HepG2 (cell line): Measurements from ENCODE around the gene PRSS22. TPM values are rescaled to one million over a fixed set of nuclear protein-coding genes. Genes with fewer than 3 reads are reported as not detected.

Source experiments
- ARID2 ChIP-seq: sonication (generic); formaldehyde crosslinking; IDR thresholded peaks from 2 replicates; pipeline ENCODE4 v1.8.1; 2022; ENCODE audit warnings: mild to moderate bottlenecking, missing genetic modification reagents, borderline replicate concordance
- HNF4A ChIP-seq: sonication (generic); formaldehyde crosslinking; IDR thresholded peaks from 2 replicates; pipeline ENCODE4 v1.4.0; 2020; ENCODE audit warnings: missing genetic modification reagents
- SCMH1 ChIP-seq: sonication (generic); formaldehyde crosslinking; IDR thresholded peaks from 2 replicates; pipeline ENCODE4 v1.9.0; 2021; ENCODE audit warnings: missing genetic modification reagents, mild to moderate bottlenecking, borderline replicate concordance
- ZNF607 ChIP-seq: sonication (generic); formaldehyde crosslinking; IDR thresholded peaks from 2 replicates; pipeline ENCODE4 v1.5.1; 2020; ENCODE audit warnings: missing genetic modification reagents, mild to moderate bottlenecking, borderline replicate concordance
- ZSCAN21 ChIP-seq: sonication (generic); formaldehyde crosslinking; IDR thresholded peaks from 2 replicates; pipeline ENCODE4 v1.8.0; 2022; ENCODE audit warnings: mild to moderate bottlenecking, missing genetic modification reagents, moderate library complexity, borderline replicate concordance
- polyA plus RNA-seq, 8 experiments: library from polyadenylated mRNA; depleted of rRNA in 3 of 8; stranded (reverse) in 7 of 8; unstranded in 1 of 8; fragments of >200 nt; fragmentation: Illumina TruSeq in 4 of 8; extraction: Trizol in 4 of 8; gene quantifications; 2 replicates each; pipeline versions ENCODE4 v1.2.1 to v1.2.3, GENCODE V29; 2011 to 2016; ENCODE audit warnings: low read depth in 4 of 8, missing spikeins in 1 of 8, mixed read lengths in 1 of 8; ENCODE audit not compliant: insufficient read depth in 1 of 8
- total RNA-seq, 5 experiments: library from RNA; depleted of rRNA; stranded (reverse); fragments of >200 nt; fragmentation: Illumina TruSeq; extraction: Trizol; gene quantifications; 2 replicates each; pipeline ENCODE4 v1.2.3, GENCODE V29; 2016; ENCODE audit warnings: low read depth in 1 of 5
- TF ChIP-seq, protein P1 (sequence below): sonication (generic); formaldehyde crosslinking; conservative IDR thresholded peaks from 2 replicates; pipeline ENCODE4 v1.4.0; 2020; ENCODE audit warnings: mild to moderate bottlenecking, missing genetic modification reagents, moderate library complexity
- TF ChIP-seq, protein P2 (sequence below): sonication (generic); formaldehyde crosslinking; IDR thresholded peaks from 2 replicates; pipeline ENCODE4 v1.5.1; 2020; ENCODE audit warnings: missing genetic modification reagents, mild to moderate bottlenecking, borderline replicate concordance
- TF ChIP-seq, protein P3 (sequence below): sonication (generic); formaldehyde crosslinking; IDR thresholded peaks from 2 replicates; pipeline ENCODE4 v1.4.0; 2020; ENCODE audit warnings: missing genetic modification reagents

PRSS22 gene
- total and polyA plus RNA-seq, 2 of the 13 experiments (the other 11 are each of a cell fraction or from before 2014, with no cell fraction given), result 0.24 to 0.32 TPM

DNA sequence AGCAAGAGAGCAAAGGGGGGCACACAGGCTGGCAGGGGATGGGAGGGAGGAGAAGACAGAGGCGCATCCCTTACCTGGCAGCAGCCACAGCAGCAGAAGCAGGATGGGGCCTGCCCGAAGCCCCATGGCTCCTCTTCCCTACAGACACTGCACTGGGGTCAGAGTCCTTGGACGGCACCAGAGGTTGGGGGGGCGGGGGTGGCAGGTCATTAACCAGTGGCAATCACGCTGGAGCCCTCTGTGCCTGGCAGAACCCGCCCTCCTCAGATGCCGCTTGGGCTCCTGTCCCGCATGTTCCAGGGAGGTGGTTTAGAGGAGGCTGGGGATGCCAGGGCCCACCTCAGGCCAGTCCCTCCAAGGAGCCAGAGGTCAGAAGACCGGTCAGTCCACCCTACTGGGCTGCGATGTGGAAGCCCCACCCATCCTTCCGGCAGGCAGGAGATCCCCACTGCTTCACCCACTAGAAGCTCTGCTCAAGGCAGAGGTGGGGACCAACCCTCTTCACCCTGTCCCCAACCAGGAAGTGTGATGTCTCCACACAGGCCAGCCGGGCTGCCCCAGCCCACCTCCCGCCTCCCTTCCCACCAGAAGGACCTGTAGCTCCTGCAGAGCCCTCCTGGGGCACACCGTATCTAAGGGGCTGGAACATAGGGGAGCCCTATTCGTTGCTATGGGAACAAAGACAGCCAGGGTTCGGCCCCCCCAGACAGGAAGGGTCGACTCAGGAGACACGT, 16.2 kb downstream of the PRSS22 start (continued):
- TF ChIP-seq, protein P1, sequence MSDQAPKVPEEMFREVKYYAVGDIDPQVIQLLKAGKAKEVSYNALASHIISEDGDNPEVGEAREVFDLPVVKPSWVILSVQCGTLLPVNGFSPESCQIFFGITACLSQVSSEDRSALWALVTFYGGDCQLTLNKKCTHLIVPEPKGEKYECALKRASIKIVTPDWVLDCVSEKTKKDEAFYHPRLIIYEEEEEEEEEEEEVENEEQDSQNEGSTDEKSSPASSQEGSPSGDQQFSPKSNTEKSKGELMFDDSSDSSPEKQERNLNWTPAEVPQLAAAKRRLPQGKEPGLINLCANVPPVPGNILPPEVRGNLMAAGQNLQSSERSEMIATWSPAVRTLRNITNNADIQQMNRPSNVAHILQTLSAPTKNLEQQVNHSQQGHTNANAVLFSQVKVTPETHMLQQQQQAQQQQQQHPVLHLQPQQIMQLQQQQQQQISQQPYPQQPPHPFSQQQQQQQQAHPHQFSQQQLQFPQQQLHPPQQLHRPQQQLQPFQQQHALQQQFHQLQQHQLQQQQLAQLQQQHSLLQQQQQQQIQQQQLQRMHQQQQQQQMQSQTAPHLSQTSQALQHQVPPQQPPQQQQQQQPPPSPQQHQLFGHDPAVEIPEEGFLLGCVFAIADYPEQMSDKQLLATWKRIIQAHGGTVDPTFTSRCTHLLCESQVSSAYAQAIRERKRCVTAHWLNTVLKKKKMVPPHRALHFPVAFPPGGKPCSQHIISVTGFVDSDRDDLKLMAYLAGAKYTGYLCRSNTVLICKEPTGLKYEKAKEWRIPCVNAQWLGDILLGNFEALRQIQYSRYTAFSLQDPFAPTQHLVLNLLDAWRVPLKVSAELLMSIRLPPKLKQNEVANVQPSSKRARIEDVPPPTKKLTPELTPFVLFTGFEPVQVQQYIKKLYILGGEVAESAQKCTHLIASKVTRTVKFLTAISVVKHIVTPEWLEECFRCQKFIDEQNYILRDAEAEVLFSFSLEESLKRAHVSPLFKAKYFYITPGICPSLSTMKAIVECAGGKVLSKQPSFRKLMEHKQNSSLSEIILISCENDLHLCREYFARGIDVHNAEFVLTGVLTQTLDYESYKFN, result no peak
- TF ChIP-seq ZSCAN21 (no peak), ZNF607 (CRISPR knock-in tag) (no peak), HNF4A (CRISPR knock-in tag) (0 out of 2 replicates have a peak, but pooled peaks have one; percentile 16), SCMH1 (no peak), ARID2 (CRISPR knock-in tag) (no peak)
- TF ChIP-seq, protein P2, sequence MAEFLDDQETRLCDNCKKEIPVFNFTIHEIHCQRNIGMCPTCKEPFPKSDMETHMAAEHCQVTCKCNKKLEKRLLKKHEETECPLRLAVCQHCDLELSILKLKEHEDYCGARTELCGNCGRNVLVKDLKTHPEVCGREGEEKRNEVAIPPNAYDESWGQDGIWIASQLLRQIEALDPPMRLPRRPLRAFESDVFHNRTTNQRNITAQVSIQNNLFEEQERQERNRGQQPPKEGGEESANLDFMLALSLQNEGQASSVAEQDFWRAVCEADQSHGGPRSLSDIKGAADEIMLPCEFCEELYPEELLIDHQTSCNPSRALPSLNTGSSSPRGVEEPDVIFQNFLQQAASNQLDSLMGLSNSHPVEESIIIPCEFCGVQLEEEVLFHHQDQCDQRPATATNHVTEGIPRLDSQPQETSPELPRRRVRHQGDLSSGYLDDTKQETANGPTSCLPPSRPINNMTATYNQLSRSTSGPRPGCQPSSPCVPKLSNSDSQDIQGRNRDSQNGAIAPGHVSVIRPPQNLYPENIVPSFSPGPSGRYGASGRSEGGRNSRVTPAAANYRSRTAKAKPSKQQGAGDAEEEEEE (CRISPR knock-in tag), result no peak
- TF ChIP-seq, protein P3, sequence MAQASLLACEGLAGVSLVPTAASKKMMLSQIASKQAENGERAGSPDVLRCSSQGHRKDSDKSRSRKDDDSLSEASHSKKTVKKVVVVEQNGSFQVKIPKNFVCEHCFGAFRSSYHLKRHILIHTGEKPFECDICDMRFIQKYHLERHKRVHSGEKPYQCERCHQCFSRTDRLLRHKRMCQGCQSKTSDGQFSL, result 0 out of 2 replicates have a peak, but pooled peaks have one; percentile 45
